ENCODE data around the gene CCDC187.

CCDC187 gene

DNA sequence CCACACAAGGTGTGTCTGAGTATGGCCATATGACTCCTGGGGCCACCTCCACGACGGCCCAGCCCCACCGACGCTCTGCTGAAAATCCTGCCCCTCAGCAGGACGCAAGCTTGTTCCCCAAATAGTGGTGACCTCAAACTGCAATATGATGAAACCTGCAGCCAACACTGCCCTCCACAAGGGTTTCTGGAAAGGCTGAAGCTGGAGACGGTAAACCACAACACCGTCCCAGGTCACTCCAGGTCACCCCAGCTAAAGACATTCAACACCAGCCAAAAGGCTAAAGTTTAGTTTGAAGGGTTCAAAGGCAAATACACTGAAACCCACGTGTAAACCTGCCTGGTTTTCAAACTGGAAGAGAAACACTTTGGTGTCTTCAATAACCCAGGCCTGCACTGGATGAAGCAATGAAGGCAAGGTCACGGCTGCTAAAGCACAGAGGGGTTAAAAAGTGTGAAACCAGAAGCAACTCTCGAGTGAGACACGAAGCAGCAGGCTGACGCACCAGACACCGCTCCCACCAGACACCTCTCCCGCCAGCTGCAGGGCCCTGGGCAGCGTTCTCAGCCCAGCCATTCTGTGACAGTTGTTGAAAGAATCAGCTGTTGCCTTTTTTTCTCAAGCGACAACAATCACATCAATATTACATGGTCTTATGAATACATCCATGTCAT is 97.2 kb downstream of the CCDC187 start:
- no peak overlapping the region for H3K4me3 ChIP-seq (ENCODE audit: low read length)
- DNase-seq (ENCODE audit: low read depth, low spot score): no peak

DNA sequence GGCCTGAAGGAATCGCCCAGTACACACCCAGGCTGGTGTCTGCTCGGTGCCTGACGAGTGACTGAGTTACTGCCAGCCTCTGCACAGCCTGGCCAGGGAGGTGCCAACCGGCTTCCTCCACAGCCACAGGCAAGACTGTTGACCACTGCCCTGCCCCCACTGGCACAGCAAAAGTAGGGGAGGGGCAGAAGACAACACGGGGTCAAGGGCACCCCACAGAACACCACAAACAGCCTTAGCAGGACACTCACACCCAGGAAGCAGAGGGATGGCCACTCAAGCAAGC is 98.2 kb downstream of the CCDC187 start:
- no peak for DNase-seq (ENCODE audit: low read depth, low spot score)

DNA sequence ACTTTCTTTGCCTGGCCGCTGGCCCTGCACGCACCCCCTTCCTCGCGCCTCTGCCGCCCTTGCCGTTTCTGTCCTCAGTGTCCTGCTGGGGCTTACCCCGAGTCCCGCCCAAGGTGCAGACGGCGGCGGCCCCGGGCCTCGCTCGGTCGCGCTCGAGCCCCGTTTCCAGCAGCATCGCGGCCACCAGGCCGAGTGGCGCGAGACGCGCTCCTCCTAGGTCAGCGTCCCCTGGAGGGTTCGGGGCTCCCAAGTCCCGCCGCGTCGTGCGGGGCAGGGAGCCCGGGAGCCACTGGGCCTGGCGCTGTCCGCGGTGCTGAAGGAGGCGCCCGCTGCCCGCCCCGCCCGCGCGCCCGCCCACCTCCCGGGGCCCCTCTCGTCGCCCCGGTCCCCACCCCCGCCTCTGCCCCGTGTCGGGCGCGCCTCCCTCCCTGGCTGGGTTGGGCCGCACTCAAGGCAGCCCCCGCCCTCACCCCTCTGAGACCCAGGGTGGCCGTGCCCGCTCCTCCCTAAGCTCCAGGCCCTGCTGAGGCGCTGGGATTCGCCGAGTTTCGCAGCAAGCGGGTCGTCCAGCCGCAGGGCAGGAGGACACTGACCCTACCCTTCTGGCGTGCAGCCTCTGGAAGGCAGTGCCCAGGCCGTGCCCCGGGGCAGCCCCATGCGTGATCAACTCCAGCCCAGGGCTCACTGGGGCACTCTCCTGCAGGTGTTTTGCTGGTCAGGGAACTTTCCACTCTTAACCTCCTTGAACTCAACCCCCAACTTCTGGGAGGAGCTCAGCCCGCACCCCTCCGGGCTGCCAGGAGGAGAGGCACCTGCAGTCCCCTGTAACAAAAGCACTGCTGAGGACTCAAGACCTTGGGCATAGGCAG is 98.8 kb downstream of the CCDC187 start, which contains the start of gene LHX3:
Gene LHX3, minus strand, starts transcription at position 291 of the 869 bp plus-strand sequence. Its CDS starts 116 bp downstream, at position 175.
- DNase-seq (ENCODE audit: low read depth, low spot score): no peak
- H3K4me3 ChIP-seq (ENCODE audit: low read length): no peak within 1 kb of the TSS

More for the DNA sequence above, 98.2 kb downstream of the CCDC187 start:
- no peak overlapping the region for H3K4me3 ChIP-seq (ENCODE audit: low read length)

DNA sequence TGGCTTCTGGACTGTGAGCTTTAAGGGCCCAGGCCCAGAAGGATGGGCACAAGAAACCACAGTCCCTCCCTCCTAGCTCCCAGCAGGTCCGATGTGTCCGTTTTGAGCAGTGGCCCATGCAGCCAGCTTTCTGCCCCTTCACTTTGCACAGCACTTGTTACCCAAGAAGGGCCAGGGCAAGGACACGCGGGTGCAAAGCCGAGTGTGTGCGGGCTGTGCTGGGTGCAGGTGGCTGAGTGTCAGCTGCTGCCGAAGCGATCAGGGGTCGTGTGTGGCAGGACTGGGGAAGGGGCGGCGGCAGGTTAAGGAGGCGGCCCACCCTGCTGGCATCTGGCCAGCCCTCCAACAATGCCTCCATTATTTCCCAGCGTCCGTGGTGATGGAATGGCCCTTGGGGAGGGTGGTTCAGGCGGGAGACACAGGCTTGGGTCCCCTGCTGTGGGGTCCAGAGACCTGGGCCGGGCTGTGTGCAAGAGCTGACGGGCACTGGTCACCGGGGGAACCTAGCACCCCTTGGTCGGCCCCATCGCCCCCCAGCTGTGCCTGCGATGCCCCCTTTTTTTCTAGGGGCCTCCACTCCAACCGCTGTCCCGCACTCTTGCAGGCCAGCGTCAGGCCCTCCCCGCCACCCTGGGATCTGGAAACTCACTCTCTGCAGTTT is 99.6 kb downstream of the CCDC187 start:
- H3K4me3 ChIP-seq (ENCODE audit: low read length): no peak overlapping the region
- no peak for DNase-seq (ENCODE audit: low read depth, low spot score)

DNA sequence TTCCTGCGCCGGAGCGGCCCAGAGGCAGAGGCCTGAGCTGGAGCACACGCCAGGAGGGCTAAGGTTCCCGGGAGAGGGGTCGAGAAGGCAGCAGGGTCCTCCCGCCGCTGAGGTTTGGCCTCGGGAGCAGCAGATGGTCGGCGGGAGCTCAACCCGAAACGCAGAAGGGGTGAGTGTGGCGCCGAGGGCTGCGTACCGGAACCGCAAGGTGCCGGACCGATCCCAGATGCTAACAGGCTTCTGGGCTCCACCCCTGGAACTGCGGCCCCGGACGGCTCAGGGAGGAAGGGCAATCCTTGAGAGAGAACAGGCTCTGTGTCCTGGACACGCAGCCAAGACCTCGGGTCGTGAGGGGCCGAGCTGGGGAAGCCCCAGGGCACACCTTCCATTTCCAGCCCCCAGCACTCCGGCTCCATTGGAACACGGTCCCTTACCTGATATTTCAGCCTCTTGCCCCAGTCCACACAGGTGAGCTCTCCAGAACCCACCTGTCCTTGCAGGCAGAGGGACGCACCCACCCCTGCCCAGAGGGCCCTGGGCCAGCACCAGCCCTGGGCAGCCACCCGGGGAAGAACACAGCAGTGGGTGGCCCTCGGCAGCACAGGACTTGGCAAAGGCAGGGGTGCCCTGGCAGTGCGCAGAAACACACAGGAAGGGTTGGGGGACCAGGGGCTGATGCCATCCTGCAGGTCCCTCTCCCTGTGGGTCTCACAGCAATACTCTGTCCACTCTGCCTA is 100.3 kb downstream of the CCDC187 start:
- no peak for DNase-seq (ENCODE audit: low read depth, low spot score)
- no peak overlapping the region for H3K4me3 ChIP-seq (ENCODE audit: low read length)

DNA sequence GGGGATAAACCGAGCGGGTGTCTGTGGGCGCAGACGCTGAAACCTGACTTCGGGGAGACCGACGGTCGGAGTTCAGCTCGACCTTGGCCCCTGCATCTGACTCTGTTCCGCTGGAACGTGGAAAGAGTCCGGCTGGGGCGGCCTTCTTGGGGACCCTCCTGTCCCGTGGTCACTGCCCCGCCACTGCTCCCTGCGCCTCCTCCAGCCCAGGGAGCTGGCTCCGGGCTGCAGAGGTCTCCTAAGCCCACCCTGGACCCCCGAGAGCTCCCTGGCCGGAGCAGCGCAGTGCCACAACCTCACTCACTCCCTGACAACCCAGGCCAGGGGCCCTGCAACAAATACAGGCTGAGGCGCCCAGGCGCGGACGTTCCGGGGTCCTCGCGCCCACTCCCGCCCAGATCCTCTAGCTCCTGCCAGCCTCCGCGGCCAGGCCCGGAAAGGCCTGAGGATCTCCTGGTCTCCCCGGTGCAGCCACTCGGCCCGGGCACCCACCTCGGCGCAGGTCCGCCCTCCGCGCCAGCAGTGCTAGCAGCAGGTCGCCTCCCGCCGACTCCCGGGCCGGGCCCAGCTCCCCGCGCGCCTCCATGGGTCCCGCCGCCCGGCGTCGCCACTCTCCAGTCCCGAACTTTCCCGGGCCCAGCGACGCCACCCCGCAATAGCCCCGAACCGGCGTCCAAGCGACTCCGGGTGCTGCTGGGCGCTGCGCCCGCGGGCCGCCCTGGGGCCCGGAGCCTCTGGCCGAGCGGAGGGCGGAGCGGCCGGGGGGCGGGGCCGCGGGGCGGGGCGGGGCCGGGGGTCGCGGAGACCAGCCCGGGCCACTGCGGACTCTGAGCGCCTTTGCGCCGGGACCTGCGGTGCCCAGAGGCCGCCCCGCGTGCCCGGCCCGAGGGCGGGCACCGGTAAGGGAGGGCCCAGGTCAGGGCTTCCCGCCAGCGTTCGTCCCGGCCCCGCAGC is 101.2 kb downstream of the CCDC187 start:
- DNase-seq (ENCODE audit: low read depth, low spot score): no peak
- H3K4me3 ChIP-seq (ENCODE audit: low read length): no peak overlapping the region

DNA sequence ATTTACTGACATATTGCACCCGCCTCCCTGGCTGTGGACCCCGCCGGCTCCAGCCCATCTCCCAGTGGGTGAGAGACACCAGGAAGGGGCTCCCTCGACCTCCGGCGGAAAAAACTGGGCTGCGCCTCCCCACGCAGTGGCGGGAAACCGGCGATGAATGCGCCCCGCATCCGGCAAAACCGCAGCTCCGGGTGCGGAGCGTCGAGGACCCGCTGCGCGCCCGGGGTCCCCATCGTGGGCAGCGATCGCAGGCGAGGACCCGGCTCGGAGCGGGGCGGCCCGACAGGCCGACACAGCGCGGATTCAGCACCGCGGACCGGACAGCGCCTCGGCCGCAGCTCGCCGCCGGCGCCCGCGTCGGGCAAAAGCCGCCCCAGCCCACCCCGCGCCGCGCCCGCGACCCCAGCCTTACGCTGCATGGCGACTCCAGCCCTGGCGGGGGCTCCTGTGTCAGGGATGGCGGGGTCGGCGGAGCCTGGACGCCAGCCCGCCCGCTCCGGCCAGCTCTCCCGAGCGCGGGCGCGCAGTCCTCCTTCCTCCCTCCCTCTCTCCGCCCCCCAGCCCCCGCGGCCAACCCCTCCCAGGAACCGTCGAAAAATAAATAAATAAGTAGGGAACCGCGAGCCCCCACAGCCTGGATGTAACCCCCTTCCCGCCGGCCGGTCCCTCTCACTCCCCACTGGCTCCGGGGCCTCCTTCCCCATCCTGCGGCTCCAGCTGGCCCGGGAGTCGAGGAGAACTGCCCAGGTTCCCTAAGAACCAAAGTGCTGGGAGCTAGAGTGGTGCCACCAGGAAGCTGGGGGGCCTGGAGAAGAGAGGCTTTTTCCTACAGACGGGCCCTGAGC is 102.1 kb downstream of the CCDC187 start:
- H3K4me3 ChIP-seq (ENCODE audit: low read length): no peak overlapping the region
- DNase-seq (ENCODE audit: low read depth, low spot score): no peak

DNA sequence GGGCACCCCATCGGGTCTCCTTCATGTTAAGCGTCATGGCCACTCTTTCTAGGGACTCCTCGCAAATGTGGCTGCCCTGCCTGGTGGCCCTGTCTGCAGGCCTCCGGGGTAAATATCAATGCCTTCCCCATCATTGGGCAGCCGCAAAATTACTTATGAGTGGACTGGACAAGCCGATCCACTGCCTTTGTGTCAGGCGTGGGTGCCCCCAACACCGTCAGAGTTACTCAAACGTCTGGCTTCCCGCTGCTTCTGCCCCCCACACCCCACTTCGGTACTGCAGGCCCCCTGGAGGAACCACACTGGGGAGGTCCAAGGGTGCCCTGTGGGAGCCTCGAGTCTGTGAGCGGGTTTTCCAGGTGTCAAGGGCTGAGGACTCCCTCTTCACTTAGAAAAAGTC is 102.7 kb downstream of the CCDC187 start:
- DNase-seq (ENCODE audit: low read depth, low spot score): no peak
- H3K4me3 ChIP-seq (ENCODE audit: low read length): no peak overlapping the region

DNA sequence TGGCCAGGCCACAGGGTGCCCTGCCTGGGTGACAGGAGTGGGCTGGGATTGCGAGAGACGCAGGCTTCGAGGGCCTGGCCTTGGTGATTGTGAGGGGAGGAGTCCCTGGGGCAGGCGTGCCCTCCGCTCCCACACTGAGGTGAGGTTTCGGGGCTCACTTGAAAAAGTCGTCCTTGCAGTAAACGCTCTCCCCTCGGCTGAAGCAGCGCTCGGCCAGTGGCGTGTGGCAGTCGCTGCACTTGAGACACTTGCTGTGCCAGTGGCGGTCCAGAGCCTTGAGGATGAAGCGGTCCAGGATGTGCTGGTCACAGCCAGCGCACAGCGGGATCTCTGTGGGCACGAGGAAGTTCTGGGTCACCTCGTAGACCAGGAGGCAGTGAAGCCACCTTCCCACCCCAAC is 103.5 kb downstream of the CCDC187 start:
- no peak overlapping the region for H3K4me3 ChIP-seq (ENCODE audit: low read length)
- DNase-seq (ENCODE audit: low read depth, low spot score): no peak

All from Jurkat, Clone E6-1 (cell line).